ENCODE measurements around the gene SLC25A30.
"Not testable (repeated sequence)": the region's sequence is repeated elsewhere in the genome, so short reads cannot be mapped to it uniquely, and the experiment has no call there.

DNA sequence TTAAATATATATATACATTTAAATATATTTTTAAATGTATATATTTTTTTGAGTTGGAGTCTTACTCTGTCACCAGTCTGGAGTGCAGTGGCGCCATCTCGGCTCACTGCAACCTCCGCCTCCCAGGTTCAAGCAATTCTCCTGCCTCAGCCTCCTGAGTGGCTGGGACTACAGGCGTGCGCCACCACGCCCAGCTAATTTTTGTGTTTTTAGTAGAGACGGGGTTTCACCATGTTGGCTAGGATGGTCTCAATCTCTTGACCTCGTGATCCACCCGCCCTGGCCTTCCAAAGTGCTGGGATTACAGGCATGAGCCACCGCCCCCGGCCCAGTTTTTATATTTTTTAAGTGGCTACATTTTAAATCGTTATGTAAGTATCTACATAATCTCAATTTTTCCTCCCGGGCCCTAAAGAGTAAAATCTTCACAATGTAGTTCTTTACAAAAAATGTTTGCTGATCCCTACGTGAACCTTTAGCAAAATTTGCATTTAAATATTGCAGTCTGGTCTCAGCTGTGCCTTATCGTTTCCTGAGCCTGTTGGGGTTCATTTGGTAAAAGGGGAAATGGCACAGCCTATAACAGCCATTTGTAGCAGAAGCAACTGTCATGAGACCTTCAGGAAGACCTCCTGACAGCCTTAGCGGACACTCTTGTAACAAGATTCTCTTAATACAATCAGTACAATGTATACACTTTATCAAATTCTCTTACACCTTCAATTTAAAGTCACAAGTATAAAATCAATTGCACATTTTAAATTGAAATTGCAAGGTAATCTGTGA, 8.1 kb upstream of the SLC25A30 start:
- not testable (repeated sequence) for TF ChIP-seq CTCF, EZH2 (IDR thresholded peaks at IDR 0.05)
